ENCODE measurements around the gene NAV1. TPM values are rescaled to one million over a fixed set of nuclear protein-coding genes. Genes with fewer than 3 reads are reported as not detected.

NAV1 gene
- total and polyA plus RNA-seq, 9 of the 15 experiments (the other 6 are each of a cell fraction or from before 2014, with no cell fraction given) = 0.91 to 16.8 (median 3.2) TPM

DNA sequence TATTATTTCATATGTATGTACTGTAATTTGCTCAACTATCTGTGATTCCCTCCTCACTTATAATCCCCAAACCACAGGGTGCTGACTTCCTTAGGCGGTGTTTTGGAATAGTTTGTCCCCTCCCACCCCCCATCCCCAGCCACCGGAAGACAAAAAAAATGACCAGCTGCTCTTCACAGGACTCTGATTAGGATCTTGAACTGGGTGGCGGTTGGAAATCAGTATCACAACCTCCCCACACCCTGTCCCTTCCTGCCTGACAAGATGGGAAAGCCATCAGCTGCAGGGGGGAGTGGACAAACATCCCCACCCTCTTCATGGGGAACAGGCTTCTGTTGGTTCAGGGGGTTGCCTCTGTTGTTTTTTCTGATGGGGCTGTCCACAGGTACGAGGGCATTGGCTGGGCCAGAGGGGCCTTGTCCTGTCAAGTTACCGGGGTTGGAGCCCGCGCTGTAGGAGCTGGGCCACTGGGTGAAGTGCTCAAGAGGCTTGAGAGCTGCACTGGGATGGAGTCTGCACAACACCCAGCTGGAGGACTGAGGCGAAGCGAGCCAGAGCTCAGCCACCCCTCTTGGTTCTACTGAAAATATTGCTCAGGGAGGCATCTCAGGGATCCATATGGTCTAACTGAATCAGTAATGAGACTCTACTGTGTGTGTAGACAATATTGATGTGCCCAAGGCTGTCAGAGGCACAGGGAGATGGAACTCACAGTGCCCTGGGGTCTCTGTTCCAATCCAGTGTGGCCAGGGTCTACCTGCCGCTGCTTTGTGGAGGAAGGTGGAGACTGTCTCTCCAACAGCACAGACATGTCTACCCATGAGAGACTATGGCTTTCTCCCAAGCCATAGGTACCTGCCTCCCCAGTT lies 28.2 kb downstream of the NAV1 start (continued):
- peak; percentile 75 for TF ChIP-seq NFIC (IDR thresholded peaks at IDR 0.05)
- no peak for TF ChIP-seq ZNF695 (CRISPR knock-in tag; IDR thresholded peaks at IDR 0.05)
- no peak for TF ChIP-seq PURB (CRISPR knock-in tag; IDR thresholded peaks at IDR 0.05; ENCODE audit: low read depth)
- peak; percentile 77 for TF ChIP-seq FOXJ2 (tag; IDR thresholded peaks at IDR 0.05)
- no peak for TF ChIP-seq CBX8 (IDR thresholded peaks at IDR 0.05; ENCODE audit: borderline replicate concordance, extremely low read depth, low read depth, low read length, poor library complexity, severe bottlenecking)
- TF ChIP-seq ZNF583 (CRISPR knock-in tag; IDR thresholded peaks at IDR 0.05) = peak; percentile 92
- TF ChIP-seq ZNF445 (CRISPR knock-in tag; IDR thresholded peaks at IDR 0.05; ENCODE audit: low read depth) = no peak; the same call in 1 of the 2 replicates
- TF ChIP-seq ZNF79 (CRISPR knock-in tag; IDR thresholded peaks at IDR 0.05; ENCODE audit: low read depth) = peak; percentile 58; the same call in 1 of the 2 replicates
- TF ChIP-seq, protein P1, sequence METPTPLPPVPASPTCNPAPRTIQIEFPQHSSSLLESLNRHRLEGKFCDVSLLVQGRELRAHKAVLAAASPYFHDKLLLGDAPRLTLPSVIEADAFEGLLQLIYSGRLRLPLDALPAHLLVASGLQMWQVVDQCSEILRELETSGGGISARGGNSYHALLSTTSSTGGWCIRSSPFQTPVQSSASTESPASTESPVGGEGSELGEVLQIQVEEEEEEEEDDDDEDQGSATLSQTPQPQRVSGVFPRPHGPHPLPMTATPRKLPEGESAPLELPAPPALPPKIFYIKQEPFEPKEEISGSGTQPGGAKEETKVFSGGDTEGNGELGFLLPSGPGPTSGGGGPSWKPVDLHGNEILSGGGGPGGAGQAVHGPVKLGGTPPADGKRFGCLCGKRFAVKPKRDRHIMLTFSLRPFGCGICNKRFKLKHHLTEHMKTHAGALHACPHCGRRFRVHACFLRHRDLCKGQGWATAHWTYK (CRISPR knock-in tag; IDR thresholded peaks at IDR 0.05) = peak; percentile 94
- TF ChIP-seq SREBF1 (IDR thresholded peaks at IDR 0.05; ENCODE audit: borderline replicate concordance, low read depth, low read length) = no peak
- no peak for TF ChIP-seq HDAC6 (IDR thresholded peaks at IDR 0.05; ENCODE audit: low read depth, low read length)
- TF ChIP-seq IRF2 (CRISPR knock-in tag; IDR thresholded peaks at IDR 0.05) = no peak
- no peak for TF ChIP-seq XRCC3 (IDR thresholded peaks at IDR 0.05)
- no peak for TF ChIP-seq ASH1L (IDR thresholded peaks at IDR 0.05; ENCODE audit: borderline replicate concordance, low read depth, partially characterized antibody)
- TF ChIP-seq ZC3H11A (IDR thresholded peaks at IDR 0.05; ENCODE audit: low read depth, low read length) = no peak
- peak; percentile 74 for TF ChIP-seq HMGN3 (IDR thresholded peaks at IDR 0.05; ENCODE audit: borderline replicate concordance, extremely low read depth, insufficient read length, low read depth, low read length)
- TF ChIP-seq, protein P2, sequence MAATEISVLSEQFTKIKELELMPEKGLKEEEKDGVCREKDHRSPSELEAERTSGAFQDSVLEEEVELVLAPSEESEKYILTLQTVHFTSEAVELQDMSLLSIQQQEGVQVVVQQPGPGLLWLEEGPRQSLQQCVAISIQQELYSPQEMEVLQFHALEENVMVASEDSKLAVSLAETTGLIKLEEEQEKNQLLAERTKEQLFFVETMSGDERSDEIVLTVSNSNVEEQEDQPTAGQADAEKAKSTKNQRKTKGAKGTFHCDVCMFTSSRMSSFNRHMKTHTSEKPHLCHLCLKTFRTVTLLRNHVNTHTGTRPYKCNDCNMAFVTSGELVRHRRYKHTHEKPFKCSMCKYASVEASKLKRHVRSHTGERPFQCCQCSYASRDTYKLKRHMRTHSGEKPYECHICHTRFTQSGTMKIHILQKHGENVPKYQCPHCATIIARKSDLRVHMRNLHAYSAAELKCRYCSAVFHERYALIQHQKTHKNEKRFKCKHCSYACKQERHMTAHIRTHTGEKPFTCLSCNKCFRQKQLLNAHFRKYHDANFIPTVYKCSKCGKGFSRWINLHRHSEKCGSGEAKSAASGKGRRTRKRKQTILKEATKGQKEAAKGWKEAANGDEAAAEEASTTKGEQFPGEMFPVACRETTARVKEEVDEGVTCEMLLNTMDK (IDR thresholded peaks at IDR 0.05; ENCODE audit: borderline replicate concordance, insufficient read depth, low read depth, low read length, poor library complexity, severe bottlenecking) = no peak
- TF ChIP-seq, protein P3, sequence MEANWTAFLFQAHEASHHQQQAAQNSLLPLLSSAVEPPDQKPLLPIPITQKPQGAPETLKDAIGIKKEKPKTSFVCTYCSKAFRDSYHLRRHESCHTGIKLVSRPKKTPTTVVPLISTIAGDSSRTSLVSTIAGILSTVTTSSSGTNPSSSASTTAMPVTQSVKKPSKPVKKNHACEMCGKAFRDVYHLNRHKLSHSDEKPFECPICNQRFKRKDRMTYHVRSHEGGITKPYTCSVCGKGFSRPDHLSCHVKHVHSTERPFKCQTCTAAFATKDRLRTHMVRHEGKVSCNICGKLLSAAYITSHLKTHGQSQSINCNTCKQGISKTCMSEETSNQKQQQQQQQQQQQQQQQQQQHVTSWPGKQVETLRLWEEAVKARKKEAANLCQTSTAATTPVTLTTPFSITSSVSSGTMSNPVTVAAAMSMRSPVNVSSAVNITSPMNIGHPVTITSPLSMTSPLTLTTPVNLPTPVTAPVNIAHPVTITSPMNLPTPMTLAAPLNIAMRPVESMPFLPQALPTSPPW (CRISPR knock-in tag; IDR thresholded peaks at IDR 0.05) = peak; percentile 97
- no peak for TF ChIP-seq CEBPB (tag; IDR thresholded peaks at IDR 0.05)

All from K562 (cell line).